Mammary epithelial cell (primary cell): Measurements from ENCODE around the gene DTNBP1.

Experiments
- CTCF ChIP-seq, 2 donors: IDR thresholded peaks in 1 of 2; conservative IDR thresholded peaks in 1 of 2; 2 replicates each; pipeline ENCODE4 v1.5.1; 2011 to 2012; ENCODE audit warnings: inconsistent platforms in 2 of 2, low read length in 2 of 2, mild to moderate bottlenecking in 2 of 2, control low read depth in 1 of 2, low read depth in 1 of 2; ENCODE audit not compliant: insufficient read depth in 1 of 2; ENCODE audit errors: extremely low read depth in 1 of 2
- EZH2 ChIP-seq: IDR thresholded peaks from 2 replicates; pipeline ENCODE4 v1.6.1; 2012; ENCODE audit warnings: low read length, inconsistent platforms, borderline replicate concordance

- no peak for TF ChIP-seq CTCF (conservative IDR thresholded peaks at IDR 0.05 in 1 of 2, IDR thresholded peaks at IDR 0.05 in 1 of 2; ENCODE audit: extremely low read depth in 1 of 2, insufficient read depth in 1 of 2, low read depth in 1 of 2, low read length in 2 of 2)
- TF ChIP-seq EZH2, result no peak
Observed at GRCh38 chr6:15578716-15579391, 84.0 kb downstream of the DTNBP1 start.
